ENCODE measurements around the gene NAV2.

NAV2 gene

GRCh38 chr11:19788435-19788834 is 75.8 kb downstream of the NAV2 start:
- DNase-seq = no peak

- DNase-seq = no peak
These were observed 76.6 kb downstream of the NAV2 start for GRCh38 chr11:19789245-19789644.

DNA sequence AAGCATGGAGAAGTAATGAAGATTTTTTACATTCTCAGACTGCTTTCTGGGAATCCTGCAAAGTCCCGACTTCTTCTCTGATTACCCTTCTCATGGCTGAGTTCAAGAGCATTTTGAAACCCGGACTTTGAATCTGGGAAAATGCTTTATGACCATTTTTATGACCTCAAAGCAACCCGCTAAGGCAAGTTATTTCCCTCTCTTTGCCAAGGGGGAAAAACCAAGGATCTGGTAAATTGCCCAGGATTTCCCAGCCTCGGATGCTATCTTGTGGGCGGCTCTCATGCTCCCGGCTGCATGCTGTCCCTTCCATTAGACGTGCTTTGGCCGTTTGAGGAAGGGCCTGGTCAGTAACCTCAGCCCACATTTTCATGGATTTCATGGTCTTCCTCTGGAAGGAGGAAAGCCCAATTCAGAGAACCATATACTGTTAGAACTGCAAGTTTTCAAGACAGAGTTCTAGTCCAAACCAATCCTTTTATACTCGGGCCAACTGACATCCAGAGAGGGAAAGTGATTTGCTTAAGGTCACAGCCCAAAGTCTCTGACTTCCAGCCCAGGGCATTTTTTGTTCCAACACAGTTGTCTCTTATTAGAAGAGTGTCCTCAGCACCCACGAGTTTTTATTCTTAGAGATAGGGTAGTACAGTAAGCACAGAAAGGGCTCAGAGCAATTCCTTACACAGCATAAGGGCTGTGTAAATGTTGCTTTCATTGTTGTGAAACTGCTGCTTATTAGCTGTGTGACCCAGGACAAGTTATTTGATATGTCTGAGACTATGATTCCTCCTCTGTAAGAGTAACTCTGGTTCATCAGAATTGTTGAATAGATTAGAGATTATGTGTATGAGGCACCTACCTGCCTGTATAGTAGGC is 77.4 kb downstream of the NAV2 start:
- no peak for DNase-seq

DNA sequence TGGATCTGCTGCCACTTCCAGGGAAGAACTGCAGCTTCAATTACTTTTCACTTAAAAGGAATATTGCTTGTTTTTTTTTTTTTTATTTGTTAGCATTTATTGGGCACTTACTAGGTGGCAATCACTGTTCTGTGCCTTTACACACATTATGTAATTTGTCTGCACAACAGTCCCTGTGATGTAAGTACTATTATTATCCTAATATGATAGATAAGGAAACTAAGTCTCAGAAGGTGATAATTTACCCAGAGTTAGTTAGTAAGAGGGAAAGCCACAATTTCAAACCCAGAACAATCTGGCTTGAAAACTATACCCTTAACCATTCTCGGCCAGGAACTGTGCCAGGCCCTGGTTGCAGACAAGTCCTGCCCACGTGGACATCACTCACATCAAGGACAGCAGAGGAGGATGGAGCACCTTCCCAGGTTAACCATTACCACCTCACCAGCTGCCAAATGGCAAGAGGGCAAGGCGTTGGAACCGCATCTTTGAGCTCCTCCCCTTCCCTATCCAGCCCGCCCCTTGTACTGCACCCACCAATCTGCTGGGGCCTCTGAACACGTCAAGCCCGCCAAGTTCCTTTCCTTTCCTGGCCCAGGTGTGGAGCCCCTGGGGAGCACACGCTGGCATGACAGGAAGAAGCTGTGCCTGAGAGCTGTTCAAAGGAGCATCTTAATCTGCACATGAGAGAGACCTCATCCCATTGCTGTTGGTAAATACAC is 78.4 kb downstream of the NAV2 start:
- no peak for DNase-seq

DNA sequence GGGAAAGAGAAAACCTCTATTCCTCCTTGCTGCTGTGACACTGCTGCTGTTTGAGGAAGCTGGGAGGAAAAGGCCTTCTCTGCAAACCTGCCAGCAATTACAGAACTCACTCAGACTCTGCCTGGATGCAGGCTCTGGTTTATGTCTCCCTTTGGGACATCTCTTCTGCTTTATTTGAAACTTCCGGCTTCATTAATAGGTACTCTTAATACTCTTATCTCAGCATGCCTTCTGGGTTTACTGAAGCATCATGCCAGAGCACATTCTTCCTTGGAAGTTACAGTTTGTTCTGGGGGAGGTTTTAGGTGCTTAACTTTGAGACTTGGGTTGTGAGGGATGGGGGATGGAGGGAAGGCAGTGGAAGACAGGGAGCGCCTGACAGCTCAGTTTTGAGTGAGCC is 79.9 kb downstream of the NAV2 start:
- DNase-seq = no peak

- no peak for DNase-seq
These were observed 80.7 kb downstream of the NAV2 start for GRCh38 chr11:19793326-19793725.

- DNase-seq = no peak
These were observed 81.5 kb downstream of the NAV2 start for GRCh38 chr11:19794161-19794560.

GRCh38 chr11:19795082-19795481 is 82.4 kb downstream of the NAV2 start:
- DNase-seq = no peak

DNA sequence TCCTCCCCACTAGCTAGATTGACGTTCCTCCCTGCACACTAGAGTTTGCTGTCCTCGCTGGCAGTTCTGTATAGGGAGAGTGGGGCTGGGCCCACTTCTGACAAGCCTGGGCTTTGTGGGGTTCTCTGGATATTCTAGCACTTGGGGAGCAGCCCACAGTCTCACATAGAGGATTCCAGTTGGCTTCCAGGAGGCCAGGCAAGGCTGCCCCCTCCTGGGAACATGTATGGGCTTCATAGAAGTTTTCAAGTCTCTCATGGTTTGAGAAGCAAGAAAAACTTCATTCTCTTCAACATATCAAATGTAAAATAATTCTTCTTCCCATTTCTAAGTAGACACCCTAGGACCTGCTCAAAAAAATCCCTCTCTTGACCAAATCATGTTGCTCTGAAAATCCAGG is 87.5 kb downstream of the NAV2 start:
- DNase-seq = no peak

GRCh38 chr11:19800714-19801519 is 88.3 kb downstream of the NAV2 start:
- no peak for DNase-seq

DNA sequence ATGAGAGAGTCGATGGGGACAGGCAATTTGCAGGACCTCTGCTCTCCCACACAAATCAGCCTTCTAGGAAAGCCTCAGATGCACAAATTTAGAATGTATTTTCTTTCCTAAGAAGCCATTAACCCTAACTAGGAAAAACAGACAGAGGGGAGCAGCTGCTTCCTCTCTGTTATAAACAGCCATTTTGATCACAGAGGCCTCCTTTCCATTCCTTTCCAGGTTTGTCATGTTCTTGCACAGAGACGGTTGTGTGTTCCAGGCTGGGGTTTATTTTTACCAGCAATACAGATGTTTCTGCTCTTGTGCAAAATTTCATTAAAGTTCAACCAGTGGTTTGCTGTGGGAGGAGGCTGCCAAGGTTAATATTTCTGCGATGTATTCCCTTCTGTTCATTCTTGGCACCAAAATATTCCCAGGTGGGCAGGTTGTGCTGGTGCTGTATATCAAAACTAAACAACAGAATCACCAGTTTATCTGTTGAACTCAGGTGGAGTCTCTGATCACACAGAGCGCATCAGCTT is 90.2 kb downstream of the NAV2 start:
- no peak for DNase-seq

GRCh38 chr11:19803506-19803998 is 90.9 kb downstream of the NAV2 start:
- no peak for DNase-seq

- no peak for DNase-seq
These were observed 92.7 kb downstream of the NAV2 start for GRCh38 chr11:19805376-19805775.

- no peak for DNase-seq
These were observed 93.2 kb downstream of the NAV2 start for GRCh38 chr11:19805827-19806226.

DNA sequence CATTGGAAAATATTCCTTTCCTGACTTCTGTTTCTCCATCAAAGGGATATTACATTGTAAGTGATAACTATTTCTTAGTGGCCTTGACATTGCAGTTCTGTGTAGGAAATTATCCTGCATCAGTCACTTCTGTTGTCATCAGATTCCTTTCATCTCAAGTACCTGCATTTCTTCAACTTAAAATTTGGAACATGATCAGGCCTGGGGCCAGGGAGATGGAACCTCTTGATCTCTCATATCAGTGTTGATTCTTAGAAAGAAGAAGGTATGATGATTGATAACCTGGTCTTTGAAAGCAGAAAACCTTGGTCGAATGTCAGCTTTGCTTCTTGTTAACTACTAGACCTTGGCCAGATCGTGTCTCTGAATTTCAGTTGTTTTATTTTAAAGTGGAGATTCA is 93.6 kb downstream of the NAV2 start:
- DNase-seq = no peak

- DNase-seq = no peak
These were observed 95.7 kb downstream of the NAV2 start for GRCh38 chr11:19808076-19808911.

DNA sequence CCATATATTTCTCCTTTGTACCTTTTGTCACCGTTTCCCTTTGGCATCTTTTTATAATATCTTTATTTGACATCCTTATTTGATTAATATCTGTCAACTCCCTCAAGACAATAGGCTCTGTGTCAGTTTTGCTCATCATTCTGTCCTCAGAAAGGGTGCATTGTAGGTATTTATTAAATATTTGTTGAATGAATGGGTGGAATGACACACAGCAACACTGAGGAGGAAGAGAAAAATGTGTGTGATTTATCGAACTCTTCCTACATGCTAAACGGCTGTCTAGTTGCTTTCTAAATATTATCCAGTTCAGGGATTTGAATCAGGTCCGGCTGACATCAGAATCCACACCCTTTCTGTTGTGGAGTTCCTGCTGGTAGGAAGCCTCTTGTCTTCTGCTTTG is 98.2 kb downstream of the NAV2 start:
- no peak for DNase-seq

- DNase-seq = no peak
These were observed 98.7 kb downstream of the NAV2 start for GRCh38 chr11:19811380-19811779.

GRCh38 chr11:19812096-19812495 is 99.5 kb downstream of the NAV2 start:
- no peak for DNase-seq

DNA sequence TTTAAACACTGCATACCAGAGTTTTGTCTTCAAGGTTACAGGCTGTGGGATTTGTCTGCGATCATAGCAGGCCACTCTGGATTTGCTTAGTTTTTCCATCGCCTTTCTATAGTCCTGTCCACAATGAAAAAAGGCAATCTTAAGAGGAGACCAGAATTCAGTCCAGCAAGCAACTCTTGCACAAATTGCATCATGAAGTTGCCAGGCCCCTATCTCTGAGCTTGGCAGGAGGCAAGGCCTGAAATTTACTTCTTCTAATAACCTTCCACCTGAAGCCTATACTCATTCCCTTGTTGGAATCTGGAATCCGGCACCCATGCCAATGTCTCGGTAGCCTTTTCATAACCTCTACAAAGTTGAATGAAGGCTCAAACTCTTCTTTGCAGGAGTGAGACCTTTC is 100.1 kb downstream of the NAV2 start:
- DNase-seq = no peak

DNA sequence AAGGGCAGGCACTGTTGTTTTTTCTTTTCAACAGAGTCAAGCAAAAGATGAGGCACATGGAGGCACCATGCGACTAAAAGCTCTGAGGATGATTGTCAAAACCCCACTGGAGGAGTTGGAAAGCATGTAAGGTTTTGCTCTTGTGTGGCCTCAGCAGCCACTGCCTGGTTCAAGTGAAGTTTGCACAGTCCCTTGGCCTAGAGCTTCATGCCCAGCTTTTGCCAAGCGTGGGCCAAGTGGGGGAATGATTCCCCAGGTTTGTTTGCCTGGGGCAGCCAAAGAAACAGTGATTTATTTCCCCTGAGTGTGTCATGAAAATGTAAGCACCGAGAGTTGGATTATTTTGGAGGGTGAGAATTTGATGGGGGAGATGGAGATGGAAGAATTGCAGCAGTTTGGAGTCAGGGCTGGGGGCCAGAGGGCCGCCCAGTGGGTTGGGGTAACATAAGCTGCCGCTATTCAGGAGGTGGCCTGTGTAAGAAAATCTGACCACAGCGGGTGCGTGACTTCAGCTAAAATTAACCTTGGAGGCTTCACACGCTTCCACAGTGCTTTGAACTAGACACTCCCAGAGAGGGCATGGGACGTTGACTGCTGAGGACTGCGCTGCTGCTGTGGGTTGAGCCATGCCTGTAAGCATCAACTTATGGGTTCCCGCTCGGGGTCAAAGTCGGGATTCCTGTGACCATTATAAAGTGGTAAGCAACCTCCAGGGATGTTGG is 100.7 kb downstream of the NAV2 start:
- DNase-seq = no peak

Data from AML-193 (cell line).